GM18517 (cell line): ENCODE data around the gene SEC61B.
"Not testable (repeated sequence)": the region's sequence is repeated elsewhere in the genome, so short reads cannot be mapped to it uniquely, and the experiment has no call there.

Experiments
- ATAC-seq: cut with Tn5 transposase; IDR thresholded peaks from one replicate; pipeline ENCODE4 v1.9.1; 2021; ENCODE audit warnings: mild to moderate bottlenecking, moderate library complexity; ENCODE audit not compliant: unreplicated experiment

The SEC61B gene

GRCh38 chr9:99235926-99236634 lies 14.0 kb downstream of the SEC61B start:
- peak; percentile 91 for ATAC-seq

- no peak for ATAC-seq
These were observed 15.3 kb downstream of the SEC61B start for GRCh38 chr9:99237356-99237755.

DNA sequence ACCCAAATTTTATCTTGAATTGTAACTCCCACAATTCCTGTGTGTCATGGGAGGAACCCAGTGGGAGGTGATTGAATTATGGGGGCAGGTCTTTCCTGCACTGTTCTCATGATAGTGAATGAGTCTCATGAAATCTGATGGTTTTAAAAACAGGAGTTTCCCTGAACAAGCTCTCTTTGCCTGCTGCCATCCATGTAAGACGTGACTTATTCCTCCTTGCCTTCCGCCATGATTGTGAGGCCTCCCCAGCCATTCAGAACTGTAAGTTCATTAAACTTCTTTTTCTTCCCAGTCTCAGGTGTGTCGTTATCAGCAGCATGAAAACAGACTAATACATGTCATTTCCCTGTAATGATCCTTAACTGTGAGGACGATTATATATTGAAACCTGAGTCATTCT lies 15.8 kb downstream of the SEC61B start:
- ATAC-seq: not testable (repeated sequence)

DNA sequence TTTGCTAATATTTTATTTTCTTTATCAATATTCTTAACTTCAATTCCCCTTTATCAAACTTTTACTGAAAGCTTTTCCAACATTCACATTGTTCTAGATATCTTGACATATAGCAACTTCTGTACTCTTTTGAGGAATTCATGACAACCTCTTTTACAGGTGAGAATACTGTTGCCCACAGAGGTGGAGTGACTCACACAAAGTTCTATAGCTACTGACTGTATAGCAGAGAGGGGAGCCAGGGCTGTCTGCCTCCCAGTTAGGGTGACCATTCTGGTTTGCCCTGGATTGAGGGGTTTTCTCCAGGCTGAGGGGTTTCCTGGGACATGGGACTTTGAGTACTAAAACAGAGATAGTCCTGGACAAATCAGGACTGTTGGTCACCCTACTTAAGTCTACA lies 16.2 kb downstream of the SEC61B start:
- no peak for ATAC-seq

- no peak for ATAC-seq
These were observed 17.4 kb downstream of the SEC61B start for GRCh38 chr9:99239341-99240060.

DNA sequence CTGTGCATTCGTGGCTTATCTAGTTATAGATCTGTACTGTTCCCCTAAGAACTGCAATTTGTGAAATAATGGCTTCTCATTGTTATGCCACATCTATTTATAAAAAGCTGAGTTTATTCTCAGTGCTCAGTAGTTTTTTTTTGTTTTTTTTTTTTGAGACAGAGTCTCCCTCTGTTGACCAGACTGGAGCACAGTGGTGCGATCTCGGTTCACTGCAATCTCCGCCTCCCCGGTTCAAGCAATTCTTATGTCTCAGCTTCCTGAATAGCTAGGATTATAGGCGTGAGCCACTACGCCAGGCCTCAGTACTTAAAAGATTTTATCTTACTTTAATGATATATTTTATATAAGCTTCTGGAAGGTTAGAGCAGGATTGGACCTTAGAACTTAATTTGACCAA lies 19.0 kb downstream of the SEC61B start:
- ATAC-seq: no peak

- peak; percentile 94 for ATAC-seq
These were observed 22.5 kb downstream of the SEC61B start for GRCh38 chr9:99244344-99245260.

- no peak for ATAC-seq
These were observed 27.5 kb downstream of the SEC61B start for GRCh38 chr9:99249619-99250018.

GRCh38 chr9:99251157-99251556 lies 29.1 kb downstream of the SEC61B start:
- ATAC-seq: no peak

- peak; percentile 44 for ATAC-seq
These were observed 31.1 kb downstream of the SEC61B start for GRCh38 chr9:99253134-99253533.

GRCh38 chr9:99253772-99254431 lies 31.8 kb downstream of the SEC61B start:
- peak; percentile 81 for ATAC-seq

DNA sequence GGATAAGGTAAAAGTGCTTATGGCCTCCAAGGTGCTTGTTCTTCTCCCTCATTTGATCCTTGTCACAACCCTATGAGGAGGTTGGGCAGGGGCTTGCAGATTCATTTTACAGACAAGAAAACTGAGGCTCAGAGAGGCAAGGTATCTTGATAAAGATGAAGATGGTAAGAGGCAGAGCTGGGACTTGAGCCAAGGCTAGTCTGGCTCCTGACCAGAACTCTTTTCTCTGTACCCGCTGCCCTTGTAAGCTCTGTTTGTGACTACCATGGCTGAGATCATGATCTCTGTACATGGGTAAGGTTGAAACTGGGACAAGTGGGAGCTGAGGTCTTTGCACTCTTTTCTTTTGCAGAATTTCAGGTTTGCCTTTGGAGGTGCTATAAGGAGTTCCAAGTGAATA lies 33.6 kb downstream of the SEC61B start:
- ATAC-seq: no peak

DNA sequence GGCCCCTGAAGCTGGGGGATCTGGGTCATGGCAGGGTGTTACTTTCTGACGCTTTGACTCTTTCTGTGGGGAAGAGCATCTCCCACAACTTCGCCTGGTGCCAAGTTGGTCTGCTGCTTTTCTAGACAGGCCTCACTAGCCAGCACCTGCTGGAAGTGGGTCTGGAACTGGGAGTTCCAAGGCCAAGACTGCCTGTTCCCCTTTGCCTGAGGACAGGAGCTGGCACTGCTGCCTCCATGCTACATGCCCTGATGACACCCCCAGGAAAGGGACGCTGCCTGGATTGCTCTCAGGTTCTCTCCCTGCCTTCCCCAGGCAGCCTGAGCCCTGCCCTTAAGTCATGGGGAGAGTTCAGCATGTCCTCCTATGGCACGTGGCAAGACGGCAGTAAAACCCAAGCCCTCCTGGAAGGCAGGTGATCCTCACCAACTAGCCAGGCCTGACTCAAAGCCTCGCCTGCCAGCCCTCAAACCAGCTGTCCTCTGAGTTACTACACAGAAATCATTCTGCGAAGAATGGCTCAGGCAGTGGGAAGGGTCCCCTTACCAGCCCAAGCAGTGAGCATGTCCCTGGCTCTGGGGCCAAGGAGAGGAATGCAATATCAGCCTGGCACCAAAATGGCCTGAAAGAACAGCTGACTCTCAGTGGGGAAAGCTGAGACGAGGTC lies 35.8 kb downstream of the SEC61B start:
- ATAC-seq: no peak

DNA sequence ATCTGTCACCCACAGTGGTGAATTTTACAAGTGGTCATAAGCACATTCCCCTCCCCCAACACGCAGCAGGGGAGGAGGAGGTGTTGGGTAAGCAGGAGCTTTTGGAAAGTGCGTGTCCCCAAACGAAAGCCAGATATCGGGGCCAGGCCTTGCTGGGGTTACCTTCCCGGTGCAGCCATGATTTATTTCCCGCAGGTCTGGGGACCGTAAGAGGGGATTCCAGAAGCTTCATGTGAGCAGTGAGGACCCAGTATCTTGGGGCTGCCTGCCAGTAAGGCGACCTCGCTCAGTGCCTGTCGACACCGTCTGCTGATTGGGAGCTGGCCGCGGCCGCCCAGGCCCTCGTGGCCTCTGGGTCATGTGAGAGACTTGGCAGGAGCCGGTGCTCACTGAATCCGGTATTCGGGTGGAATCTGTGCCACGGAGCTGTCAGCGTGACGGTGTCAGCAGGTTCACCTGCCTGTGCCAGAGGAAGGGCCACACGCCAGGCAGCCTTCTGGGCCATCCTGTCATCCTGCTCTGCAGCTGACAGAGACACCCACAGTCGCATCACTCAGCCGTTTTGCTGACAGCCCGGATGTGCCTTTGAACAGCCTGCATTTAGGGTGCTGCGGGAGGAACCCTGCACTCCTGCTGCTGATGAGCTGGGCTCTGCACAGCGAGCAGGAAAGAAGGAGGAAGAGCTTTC lies 37.3 kb downstream of the SEC61B start:
- no peak for ATAC-seq

DNA sequence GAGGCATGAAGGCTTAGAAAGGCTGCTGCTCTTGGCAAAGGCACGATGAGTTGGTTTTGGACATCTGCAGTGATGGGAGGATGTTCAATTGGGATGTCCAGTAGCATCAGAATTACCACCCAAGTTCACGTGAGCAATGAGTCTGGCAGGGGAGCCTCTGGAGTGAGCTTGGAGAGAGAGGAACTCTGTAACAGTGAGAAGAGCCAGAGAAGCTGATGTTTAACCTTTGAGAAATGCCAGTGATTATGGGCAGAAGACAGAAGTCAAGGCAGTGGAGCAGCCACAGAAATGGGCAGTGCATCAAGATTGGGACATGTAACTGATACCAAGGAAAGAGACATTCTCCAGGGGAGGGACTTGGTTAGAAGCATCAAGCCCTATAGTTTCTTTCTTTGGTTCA lies 39.8 kb downstream of the SEC61B start:
- no peak for ATAC-seq

DNA sequence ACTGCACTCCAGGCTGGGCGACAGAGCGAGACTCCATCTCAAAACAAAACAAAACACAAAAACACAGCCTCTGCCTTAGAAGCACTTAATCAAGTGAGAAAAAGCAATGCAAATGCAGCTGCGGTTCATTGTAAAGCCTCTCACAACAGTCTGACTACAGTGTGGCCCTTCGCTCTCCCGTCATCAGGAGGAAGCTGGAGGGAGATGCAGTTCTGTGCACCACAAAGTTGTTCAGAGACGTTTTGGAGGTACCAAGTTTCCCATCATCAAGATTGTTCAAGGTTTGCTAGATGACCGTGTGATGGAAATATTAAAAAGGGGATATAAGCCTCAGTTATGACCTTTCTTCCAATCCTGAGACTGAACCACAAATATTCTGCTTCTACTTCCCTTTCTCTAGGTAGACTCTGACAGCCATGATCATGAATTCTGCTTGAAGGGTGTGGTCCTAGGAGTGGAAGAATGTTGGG lies 40.9 kb downstream of the SEC61B start:
- peak; percentile 56 for ATAC-seq

GRCh38 chr9:99264070-99264680 lies 42.1 kb downstream of the SEC61B start:
- ATAC-seq: no peak

DNA sequence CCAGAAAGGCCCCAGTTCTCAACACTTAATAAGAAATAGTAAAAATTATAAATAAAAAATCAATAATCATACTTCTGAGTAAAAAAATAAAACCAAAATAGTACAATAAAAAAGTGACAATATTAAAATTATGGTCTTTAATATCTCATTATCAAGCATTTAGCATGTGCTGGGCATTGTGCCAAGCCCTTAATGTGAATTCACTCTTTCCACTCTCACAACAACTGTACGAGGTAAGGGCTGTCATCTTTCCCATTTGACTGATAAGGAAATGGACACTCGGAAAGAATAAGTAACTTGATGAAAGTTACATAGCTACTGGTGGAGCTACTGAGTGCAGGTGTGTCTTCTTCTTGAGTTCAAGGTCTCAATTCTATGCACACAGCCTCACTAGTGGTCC lies 43.6 kb downstream of the SEC61B start:
- no peak for ATAC-seq
